Endometrial microvascular endothelial cells (primary cell): ENCODE measurements around the gene PNMA8B. TPM values are rescaled to one million over a fixed set of nuclear protein-coding genes. Genes with fewer than 3 reads are reported as not detected.
"Not testable (repeated sequence)": the region's sequence is repeated elsewhere in the genome, so short reads cannot be mapped to it uniquely, and the experiment has no call there.

ENCODE experiments used
- in situ Hi-C: cut with HindIII; loops from 2 replicates; pipeline ENCODE4 v1.10.0; 2017; ENCODE audit warnings: low sequenced_read_pairs, low pct_unique_long_range_greater_than_20kb; ENCODE audit errors: inconsistent ontology term
- total RNA-seq: library from RNA; depleted of rRNA; stranded (reverse); fragments of >200 nt; gene quantifications from one replicate; pipeline ENCODE4 v1.2.3, GENCODE V29; 2015; ENCODE audit errors: inconsistent ontology term

Gene PNMA8B
- total RNA-seq, 1 donor from 2014 or later, result not detected

DNA sequence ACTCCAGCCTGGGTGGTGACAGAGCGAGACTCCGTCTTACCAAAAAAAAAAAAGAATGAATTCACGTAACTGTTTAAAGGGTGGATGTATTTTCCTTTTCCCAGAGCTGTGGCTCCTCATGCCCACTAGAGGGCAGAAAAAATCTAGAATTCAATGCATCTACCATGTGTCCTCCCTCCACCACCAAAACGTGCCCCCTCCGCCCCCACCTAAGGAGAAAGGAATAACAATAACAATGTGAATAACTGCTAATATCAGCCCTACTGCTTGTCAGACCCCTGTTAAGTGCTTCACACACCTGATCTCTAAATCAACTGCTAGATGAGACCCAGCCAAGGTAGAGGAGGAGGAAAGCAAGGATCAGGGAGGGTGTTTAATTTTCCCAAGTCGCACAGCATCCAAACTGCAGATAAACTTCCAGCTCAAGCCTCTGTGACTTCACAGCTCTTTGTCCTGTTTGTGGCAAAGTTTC is 20.2 kb upstream of the PNMA8B start:
- in situ Hi-C loops, result no loop called here

DNA sequence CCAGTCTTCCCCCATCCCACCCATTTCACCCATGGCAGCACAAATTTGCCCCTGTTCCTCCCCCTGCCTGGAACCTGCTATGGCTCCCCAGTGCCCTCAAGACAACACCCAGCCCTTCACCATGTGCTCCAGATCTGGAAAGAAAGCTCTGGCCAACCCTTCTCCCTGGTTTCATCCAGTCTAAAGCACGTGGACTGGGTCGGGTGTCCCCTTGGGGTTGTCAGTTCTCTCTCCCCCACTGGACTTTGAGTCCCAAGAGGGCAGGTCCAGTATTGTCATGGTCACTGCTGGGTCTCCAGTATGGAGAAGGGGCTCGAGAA is 19.6 kb upstream of the PNMA8B start:
- in situ Hi-C loops, result no loop called here

DNA sequence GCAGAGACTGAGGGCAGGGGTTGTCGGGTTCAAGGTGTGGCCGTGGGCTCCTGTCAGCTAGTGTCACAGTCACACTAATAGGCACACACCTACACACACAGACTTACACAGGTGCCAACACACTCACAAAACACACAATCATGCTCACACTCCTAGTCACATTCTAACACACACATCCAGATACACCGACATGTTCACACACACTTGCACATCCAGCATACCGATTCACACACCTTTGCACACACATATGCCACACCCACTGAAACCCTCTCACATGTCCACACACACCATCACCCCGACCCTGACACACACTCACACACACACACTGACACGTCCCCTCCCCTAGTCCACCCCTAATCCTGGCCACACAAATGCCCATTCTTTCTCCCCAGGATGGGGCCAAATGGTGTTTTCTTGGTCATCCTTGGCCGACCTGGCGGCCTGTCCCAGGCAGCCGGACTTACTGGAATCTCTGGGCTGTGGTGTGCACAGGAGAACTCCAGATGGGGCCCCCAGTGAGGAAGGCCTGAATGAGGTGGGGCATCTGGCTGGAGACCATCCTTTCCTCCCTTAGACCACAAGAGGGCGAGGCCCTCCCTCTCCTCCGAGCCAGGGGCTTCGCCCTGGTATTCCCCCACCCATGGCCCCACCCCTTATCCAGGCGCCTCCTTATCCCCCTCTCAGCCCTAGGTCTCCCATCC is 19.1 kb upstream of the PNMA8B start:
- in situ Hi-C loops, result no loop called here

DNA sequence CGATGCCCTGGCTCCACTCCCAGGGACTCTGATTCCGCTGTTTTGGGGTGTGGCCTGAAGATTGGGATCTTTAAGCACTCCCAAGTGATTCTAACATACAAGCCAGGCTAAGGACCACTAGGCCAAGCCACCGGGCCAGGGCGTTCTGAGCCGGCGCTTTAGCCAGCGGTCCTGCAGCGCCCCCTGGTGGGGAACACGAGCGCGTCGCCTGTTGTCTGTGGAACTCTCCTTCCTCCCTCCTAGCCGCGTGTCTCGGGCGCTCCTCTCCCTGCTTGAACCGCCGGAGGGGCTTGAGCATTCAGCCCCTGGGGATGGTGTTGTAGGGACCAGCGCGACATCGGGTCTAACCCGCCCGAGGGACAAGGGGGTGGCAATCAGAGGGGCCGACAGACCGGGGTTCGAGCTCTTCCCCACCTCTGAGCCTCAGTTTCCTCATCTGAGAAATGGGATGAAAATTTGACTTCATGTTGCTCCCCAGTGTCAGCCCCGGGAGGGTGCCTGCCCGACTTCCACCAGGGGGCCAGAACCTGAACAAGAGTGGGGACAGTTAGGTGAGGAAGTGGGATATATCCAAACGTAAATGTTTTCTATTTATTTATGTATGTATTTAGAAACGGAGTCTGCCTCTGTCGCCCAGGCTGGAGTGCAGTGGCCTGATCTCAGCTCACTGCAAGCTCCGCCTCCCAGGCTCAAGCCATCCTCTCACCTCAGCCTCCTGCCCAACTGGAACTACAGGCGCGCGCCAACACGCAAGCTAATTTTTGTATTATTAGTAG is 18.0 kb upstream of the PNMA8B start:
- in situ Hi-C loops, result no loop called here

DNA sequence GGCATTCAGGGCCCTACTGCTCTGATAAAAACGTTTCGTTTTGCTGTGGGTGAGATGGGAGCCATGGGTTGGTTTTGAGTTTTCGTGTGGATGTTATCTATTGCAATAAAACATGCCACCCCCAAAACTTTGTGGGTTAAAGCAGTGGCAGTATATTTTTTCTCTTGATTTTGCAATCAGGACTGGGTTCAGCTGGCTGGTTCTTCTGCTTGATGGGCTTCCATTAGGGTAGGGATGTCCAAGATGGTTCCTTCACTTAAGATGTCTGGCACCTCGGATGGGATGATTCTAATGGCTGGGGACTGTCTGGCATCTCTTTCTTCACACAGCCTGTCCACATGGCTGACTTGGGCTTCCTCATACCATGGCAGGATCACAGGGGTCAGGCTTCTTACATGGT is 15.6 kb upstream of the PNMA8B start:
- in situ Hi-C loops, result no loop called here

DNA sequence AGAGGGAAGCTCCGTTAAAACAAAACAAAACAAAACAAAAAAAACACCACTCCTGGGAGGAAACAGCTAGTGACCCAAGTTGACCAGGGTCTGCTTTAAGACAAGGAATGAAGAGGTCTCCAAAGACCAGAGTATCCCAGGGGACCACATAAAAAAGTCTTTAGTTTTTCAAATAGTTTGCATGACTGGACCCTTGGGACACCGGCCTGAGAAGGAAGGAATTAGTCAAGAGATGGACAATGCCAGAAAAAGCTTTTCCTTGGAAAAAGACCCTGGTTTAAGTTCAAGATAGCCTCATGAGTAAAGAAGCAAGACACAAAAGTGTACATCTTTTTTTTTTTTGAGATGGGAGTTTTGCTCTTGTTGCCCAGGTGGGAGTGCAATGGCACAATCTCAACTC is 12.5 kb upstream of the PNMA8B start:
- in situ Hi-C loops, result no loop called here

DNA sequence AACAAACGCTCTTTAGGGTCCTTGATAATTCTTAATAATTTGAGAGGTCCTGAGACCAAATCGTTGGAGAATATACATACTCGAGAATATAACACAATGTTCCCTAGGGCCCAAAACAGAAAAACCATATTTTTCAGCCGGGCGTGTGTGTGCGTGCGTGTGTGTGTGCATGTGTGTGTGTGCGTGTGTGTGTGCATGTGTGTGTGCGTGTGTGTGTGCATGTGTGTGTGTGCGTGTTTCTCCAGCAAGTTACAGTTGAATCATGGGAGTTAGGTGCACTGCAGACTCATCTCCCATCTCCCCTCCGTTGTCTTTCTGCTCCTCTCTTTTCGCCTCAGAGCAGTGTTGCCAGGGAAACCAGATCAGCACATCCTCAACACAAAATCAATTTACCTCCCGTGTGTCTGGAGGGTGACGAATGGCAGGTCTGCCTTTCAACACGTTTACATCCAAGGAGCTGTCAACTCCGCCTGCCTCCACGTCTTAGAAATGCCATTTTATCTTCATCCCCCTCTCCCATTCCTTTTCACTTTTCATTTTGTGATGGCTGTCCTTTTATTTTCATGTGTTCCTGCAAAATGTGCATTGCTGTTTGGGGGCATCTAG is 8.3 kb upstream of the PNMA8B start:
- in situ Hi-C loops, result no loop called here

DNA sequence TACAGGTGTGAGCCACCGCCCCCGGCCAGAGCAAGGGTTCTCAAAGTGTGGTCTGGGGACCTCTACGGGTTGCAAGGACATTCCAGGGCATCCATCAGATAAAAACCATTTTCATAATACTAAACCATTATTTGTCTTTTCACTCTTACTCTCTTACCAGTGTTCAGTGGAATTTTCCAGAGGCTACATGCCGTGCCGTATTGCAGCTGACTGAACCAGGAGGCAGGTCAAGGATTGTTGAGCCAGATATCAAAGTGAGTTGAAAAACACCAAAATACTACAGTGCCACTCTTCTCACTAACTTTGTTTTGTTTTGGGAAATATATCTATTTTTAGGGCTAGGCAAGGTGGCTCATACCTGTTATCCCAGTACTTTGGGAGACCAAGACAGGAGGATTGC is 7.2 kb upstream of the PNMA8B start:
- in situ Hi-C loops, result no loop called here

DNA sequence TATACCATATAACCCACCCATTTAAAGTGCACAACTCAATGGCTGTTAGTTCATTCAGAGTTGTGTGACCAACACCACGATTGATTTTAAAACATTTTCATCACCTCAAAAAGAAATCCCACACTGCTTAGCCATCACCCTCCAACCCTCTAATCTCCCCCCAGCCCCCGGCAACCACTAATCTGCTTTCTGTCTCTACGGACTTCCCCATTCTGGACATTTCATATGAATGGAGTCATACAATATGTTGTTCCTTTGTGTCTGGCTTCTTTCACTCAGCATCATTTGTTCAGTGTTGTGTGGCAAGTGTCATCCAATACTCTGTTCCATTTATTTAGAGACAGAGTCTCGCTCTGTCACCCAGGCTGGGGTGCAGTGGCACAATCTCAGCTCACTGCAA is 4.0 kb upstream of the PNMA8B start:
- in situ Hi-C loops, result no loop called here

DNA sequence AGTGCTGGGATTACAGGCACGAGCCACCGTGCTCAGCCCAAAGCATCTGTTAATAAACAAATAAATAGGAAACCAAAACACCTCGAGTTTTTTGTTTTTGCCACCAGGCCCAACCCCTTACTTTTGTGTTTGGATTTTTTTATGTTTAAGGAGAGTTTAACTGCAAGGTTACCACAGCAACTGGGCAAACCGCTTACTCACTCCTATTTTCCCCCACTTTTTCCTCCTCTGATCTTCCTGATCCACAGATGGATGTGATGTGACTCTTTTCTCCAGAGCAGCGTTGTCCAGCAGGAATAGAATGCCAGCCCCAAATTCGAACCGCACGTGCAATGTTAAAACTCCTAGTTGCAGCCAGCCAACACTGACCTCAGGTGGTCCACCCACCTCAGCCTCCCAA is 2.1 kb upstream of the PNMA8B start:
- in situ Hi-C loops, result no loop called here

DNA sequence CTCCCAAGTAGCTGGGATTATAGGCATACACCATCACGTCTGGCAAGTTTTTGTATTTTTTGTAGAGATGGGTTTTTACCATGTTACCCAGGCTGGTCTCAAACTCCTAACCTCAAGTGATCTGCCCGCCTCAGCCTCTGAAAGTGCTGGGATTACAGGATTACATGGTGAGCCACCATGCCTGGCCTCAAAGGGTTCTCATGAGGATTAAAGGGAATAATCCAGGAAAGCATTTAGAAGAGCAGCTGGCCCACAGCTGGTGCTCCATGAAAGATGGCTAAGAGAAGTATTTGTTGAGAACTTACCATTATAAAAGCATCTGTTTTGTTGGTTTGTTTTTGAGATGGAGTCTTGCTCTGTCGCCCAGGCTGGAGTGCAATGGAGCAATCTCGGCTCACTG is 1.2 kb upstream of the PNMA8B start:
- in situ Hi-C loops, result not testable (repeated sequence)

DNA sequence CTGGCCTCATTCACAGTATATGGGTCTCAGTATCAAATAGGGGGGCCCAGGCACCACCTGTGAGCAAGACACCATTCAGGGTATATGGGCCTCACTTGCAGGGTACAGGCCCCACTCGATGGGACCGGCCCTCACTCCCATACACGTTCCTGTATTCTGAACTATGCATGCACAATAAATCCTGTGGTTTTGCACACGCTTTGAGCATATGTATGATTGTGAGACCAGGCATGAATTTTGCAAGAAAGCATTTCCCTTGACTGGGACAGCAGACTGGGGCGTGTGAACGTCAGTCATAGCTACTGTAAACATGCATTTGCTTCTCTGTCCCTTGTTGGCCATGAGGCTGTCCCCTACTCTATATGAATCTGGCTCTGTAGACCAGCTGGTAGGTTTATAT is 637 bp upstream of the PNMA8B start:
- in situ Hi-C loops, result no loop called here

DNA sequence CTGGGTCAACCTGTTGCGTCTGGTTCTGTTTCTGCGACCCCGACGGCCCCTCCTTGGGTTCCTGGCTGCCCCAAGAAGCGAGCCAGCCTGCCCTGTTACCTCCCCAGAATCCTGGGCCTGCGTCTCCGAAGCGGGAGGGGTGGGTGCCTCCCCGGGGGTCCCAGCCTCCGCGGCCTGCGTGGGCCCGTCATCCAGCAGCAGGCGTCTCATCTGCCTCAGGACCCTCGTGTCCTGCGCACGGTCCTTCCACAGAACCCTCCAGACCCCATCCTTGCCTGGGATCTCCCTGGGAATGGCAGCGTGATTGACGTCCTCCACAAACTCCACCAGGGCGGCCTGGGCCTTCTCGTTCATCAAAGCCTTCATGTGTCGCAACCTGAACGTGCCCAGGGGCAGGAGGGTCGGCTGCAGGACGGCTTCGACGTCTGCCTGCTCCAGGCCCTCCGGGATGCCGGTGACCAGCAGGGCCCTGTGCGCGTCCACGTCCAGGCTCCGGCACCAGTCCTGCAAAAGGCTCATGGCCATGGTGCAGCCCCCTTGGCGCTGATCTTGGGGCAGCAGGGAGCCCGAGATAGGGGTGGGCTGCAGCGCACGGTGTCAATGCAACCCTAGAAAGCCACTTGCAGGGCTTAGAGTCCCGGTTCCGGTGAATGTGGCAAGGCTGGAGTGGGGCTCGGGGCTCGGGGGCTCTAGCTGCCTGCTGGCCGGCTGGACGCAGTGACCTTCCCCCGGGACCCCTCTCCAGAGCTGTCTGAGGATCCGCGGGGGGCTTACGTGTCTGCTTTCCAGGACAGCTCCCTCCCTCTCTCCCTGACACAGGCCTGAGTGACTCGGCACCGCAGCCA is 504 bp downstream of the PNMA8B start:
- in situ Hi-C loops, result no loop called here

DNA sequence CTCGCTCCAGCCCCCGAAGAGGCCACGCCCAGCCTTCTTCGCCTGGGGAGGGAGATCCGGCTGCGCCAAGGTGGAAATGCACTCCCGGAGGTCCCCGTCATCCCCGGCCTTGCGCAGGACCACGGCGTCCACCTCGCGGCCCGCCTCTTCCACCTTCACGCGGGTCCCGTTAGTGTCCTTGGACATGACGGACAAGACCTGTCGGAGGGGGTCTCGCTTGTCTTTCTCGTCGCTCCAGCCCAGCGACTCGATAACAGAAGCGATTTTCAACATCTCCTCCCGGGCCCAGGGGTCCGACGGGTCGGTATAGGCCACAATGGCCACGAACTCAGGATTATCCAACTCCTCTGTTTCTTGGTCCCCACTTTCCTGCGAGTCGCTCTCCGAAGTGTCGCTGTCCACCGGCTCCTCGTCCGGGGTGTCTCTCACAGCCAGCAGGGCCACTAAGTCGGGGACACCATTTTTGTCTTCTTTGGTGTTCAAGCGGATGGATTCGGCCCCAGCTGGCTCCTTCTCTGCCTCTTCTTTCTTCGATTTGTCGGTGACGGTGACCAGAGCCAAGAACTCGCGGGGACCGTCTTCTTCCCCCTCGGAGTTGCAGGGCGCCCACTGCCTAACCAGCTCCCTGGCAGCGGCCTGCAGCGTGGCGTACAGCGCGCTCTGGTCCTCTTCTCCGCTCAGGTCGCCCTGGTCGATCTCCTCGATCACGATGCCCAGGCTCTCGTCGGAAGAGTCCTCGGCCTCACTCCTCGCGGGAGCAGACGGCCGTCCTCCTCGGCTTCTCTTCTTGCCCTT is 1.3 kb downstream of the PNMA8B start:
- in situ Hi-C loops, result no loop called here

DNA sequence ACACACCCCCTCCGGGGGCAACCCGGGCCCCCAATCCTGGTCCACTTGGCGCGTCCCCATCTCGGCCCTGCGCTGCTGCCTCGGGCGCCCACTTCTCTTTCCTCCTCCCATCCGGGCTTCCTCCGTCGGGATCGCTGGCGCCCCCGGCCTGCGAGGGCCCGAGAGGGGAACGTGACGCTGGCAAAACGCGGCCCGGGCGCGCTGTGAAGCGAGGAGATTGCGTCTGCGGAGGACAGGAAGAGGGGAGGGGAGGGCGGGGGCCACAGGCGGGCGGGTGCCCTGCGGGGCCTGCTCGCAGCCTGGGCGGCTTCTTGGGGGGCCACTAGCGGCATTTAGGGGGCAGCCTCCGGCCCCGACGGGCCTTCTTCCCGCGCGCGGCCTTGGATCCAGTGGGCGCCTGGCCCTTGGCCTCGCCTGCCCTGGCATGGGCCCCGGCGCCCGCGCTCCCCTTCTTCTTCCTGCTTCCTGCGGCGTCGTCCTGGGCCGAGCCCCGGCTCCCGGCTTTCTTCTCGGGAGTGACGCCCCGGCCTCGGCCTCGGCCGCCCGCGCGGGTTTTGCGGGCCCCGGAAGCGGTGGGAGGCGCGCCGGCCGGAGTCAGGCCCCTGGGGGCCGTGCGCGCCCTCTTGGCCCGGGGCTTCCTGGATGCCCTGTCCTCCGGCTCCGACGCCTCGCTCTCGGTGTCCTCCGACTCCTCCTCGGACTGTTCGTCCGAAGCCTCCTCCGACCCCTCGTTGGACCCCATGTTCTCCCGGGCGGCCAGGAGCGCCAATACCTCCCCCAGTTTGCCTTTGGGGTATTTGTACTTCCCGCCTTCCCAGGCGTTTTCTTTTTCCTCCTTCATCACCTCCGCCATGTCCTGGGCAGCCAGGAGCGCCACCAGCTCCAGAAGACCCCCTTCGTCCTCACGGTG is 2.2 kb downstream of the PNMA8B start:
- in situ Hi-C loops, result no loop called here

DNA sequence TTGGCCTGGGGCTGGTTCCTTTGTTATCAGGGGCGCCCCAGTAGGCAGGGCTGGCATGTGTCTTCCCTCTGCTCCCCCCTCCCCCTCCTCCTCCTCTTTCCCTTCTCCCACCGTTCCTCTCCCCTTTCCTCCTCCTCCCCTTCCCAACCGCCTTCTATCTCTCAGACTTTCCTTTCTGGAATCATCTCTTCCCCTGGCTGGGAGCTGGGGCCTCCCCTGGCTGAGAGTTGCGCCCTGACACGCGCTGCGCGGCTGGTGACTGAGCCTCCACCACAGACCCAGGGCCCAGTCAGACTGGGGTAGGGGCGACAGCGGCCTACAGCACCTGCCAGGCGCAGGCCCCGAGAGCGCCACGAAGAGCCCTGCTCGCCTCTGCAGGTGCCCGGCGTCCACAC is 2.8 kb downstream of the PNMA8B start:
- in situ Hi-C loops, result no loop called here

DNA sequence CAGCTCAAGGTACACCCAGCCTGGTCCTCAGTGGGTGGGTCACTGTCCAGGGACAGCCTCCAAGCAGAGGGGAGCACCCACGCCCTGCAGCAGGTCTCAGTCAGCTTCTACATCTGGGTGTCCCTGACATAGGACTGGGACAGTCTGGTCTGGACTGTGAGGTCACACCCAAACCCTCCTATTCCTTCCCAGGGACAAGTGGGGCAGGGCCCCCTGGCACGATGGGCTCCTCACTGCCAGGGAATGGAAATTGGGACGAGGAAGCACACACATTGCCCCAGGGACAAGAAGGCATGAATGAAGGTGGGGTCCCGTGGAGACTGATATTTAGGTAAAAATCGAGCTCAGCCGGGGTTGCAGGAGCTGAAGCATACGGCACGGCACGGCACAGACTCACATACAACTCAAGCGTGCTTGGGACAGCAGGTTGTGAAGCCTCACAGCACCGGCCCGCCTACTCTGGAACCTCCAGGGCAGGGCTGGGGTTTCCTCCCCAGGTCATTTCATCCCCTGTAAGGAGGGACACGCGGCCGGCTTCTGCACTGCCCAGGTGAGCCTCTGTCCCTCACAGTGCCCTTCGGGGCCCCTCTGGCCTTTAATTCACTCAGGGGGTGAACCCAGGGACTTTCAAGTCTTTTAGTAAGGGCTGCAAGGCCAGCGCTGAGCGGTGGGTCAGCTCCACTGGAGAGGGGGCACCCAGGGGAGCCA is 3.5 kb downstream of the PNMA8B start:
- in situ Hi-C loops, result no loop called here
